Measurements from ENCODE around the gene PPP1R8.

PPP1R8 gene

GRCh38 chr1:27872802-27873551 is 42.4 kb downstream of the PPP1R8 start:
- no peak for DNase-seq

DNA sequence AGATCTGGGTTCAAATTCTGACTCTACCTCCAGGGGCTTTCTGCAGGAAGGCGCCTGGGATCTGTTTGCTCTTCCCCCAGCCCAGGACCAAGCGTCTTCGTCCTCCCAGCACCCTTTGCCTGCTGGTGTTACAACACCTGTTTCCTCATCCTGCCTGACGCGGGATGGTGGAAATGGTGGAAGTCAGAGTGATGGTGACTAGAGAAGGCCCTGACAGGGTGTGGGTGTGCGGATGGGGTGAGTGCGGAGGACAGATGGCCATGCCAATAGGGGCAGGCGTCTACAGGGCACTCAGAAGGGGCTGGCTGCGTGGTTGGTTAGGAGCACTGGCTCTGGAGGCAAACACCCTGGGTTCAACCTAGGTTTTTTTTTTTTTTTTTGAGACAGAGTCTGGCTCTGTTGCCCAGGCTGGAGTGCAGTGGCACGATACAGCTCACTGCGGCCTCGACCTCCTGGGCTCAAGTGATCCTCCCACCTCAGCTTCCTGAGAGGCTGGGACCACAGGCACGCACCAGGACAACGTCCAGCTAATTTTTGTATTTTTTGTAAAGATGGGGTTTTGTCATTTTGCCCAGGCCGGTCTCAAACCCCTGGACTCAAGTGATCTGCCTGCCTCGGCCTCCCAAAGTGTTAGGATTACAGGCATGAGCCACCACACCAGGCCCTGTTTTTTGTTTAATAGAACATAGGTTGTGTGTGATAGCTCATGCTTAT is 43.2 kb downstream of the PPP1R8 start:
- DNase-seq, result no peak

GRCh38 chr1:27876341-27877114 is 45.9 kb downstream of the PPP1R8 start:
- no peak for DNase-seq

DNA sequence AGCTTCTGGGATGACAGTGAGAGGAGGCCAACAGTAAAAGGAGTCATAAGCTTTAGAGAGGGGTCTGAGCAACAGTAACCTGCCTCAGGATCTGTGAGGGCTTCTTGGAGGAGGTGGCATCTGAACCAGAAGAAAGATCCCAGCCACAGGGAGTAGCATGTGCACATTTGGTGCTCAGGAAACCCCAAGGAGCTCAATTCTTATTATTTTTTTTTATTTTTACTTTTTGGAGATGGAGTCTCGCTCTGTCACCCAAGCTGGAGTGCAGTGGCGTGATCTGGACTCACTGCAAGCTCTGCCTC is 46.5 kb downstream of the PPP1R8 start:
- DNase-seq, result no peak

- no peak for DNase-seq
Observed at GRCh38 chr1:27878039-27878438, 47.5 kb downstream of the PPP1R8 start.

DNA sequence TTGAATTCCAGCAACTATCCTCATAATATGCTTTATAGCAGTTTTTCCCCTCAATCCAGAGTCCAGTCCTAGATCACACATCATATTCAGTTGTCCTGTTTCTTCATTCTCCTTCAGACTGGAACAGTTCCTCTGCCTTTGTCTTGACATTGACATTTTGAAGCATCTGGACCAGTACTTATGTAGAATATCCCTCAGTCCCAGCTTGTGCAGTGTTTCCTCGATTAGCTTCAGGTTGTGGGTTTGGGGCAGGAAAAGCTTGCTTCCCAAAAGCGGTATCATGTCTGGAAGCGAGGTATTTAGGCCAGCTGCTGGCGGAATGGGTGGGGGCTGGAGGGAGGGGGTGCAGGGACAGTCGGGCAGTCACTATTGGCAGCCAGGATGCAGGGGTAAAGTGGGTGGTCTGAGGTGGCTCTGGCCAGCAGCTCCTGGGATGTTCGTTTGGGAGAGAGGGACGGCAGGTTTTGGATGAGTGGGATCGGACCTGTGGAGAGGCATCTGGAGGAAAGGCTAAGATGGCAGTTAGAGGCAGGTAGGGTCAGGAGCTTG is 48.3 kb downstream of the PPP1R8 start:
- DNase-seq, result no peak

DNA sequence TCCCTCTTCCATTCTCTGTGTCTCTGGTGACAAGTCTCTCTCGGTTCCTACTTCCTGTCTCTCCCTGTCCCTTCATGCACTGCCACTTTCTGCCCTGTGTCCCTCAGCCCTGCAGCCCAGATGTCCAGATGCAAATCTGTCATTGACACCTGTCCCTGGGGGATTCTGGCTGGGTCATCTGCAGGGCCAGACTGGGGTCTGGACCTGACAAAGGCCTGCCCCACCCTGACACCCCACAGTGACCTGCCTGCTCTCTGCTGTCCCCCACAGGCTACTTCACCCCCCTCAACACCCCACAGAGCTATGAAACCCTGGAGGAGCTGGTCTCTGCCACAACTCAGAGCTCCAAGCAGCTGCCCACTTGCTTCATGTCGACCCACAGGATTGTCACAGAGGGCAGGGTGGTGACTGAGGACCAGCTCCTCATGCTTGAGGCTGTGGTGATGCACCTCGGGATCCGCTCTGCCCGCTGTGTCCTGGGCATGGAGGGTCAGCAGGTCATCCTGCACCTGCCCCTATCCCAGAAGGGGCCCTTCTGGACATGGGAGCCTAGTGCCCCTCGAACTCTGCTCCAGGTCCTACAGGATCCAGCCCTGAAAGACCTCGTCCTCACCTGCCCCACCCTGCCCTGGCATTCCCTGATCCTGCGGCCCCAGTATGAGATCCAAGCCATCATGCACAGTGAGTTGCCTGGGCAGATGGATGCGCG is 48.9 kb downstream of the PPP1R8 start:
- DNase-seq, result no peak

GRCh38 chr1:27882543-27882903 is 51.9 kb downstream of the PPP1R8 start:
- no peak for DNase-seq

- DNase-seq, result no peak
Observed at GRCh38 chr1:27883536-27883935, 53.0 kb downstream of the PPP1R8 start.

- DNase-seq, result no peak
Observed at GRCh38 chr1:27884006-27884954, 53.7 kb downstream of the PPP1R8 start.

DNA sequence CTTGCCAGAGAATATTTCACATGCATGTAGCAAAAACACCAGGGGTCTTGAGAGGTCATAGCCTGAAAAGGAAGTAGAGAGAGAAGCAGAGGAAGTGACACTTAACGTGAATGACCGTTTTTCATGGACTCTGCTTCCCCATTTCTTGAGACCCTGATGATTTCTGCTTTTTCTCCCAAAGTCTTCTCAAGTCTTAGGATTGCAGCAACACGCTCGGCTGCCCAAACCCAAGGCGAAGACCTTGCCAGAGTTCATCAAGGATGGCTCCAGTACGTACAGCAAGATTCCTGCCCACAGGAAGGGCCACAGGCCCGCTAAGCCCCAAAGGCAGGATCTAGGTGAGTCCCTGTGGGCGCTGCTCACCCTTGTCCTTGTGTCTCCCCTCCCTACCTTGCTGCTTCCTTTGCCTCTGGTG is 54.5 kb downstream of the PPP1R8 start:
- no peak for DNase-seq

GRCh38 chr1:27885621-27886352 is 55.2 kb downstream of the PPP1R8 start:
- DNase-seq, result no peak

DNA sequence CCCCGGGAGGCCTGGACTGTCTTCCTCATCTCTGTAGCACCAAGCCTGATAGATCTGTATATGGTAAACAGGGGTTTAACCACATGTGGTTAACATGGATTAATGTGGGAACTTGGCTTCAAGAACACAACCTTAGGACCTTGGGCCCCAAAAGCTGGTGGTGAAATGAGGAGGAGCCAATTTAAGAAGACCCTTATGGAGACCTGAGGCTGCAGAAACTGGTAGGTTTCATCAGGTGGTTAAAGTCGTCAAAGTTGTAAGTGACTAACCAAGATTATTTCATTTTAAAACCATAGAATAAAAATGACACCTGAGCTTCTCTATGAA is 55.7 kb downstream of the PPP1R8 start:
- no peak for DNase-seq

GRCh38 chr1:27886744-27887143 is 56.2 kb downstream of the PPP1R8 start:
- no peak for DNase-seq

GRCh38 chr1:27887215-27888021 is 56.8 kb downstream of the PPP1R8 start:
- DNase-seq, result no peak

GRCh38 chr1:27889506-27889905 is 58.9 kb downstream of the PPP1R8 start:
- DNase-seq, result no peak

GRCh38 chr1:27891196-27891889 is 60.8 kb downstream of the PPP1R8 start:
- DNase-seq, result no peak

DNA sequence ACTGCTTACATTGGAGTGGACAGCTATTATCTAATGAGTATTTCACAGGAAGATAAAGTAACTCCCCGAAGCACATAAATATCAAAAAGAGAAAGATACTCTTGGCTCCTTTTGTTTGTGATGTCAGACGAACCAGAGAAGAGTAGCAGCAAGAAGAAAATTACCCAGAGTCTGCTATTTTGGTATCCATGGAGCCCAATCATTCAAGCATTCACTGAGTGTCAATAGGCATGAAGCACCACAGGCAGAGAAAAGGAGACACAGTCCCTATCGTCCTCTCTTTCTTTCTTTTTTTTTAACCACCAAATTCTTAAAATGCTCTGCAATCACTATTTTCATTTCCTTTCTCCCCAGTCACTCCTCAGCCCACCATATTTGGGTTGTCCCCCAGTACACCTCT is 63.9 kb downstream of the PPP1R8 start:
- no peak for DNase-seq

Measured in NCI-H1092 treated with DMSO at 0.1 percent for 48 hours (cell line).